ENCODE data around the gene CAMK2D. TPM values are rescaled to one million over a fixed set of nuclear protein-coding genes. Genes with fewer than 3 reads are reported as not detected.

CAMK2D gene
- total RNA-seq, 1 experiment from 2014 or later, result 9.0 TPM

GRCh38 chr4:113657586-113658233 is 103.8 kb downstream of the CAMK2D start:
- Histone ChIP-seq H4K91ac (ENCODE audit: insufficient read length, low read depth, low read length) (no peak overlapping the region), H3K79me2 (ENCODE audit: insufficient read depth, low read length) (no peaks in the 10 kb centered on the region), H3K27ac (ENCODE audit: insufficient read length, low read depth, low read length) (no peak overlapping the region), H2AK5ac (ENCODE audit: insufficient read length, low read length) (no peak overlapping the region), H3K4ac (ENCODE audit: low read depth, low read length) (no peak overlapping the region), H3T11ph (ENCODE audit: low read length) (no peak overlapping the region), H3K27me3 (ENCODE audit: insufficient read depth, low read length) (no peaks in the 10 kb centered on the region), H3K4me1 (ENCODE audit: insufficient read depth, low read length) (peaks cover 9% of the 10 kb centered on the region; the same call in 1 of the 2 replicates), H2BK15ac (ENCODE audit: low read depth, low read length) (no peak overlapping the region), H4K5ac (ENCODE audit: insufficient read length, low read depth, low read length) (no peak overlapping the region), H3K18ac (ENCODE audit: insufficient read length, low read depth, low read length) (no peak overlapping the region), H3K9me3 (ENCODE audit: control insufficient read depth, low read depth, low read length) (no peaks in the 10 kb centered on the region), H3K23ac (ENCODE audit: insufficient read length, low read depth, low read length) (no peak overlapping the region), H3K4me2 (ENCODE audit: insufficient read depth, insufficient read length, low read length) (no peak overlapping the region), H2BK20ac (ENCODE audit: low read depth, low read length, poor library complexity, severe bottlenecking) (no peak overlapping the region), H3K14ac (ENCODE audit: insufficient read depth, low read length) (no peak overlapping the region), H3K56ac (ENCODE audit: insufficient read length, low read depth, low read length) (no peak overlapping the region), H2AFZ (ENCODE audit: low read length) (no peak overlapping the region), H4K20me1 (ENCODE audit: control insufficient read depth, insufficient read depth, insufficient read length) (no peaks in the 10 kb centered on the region), H3K23me2 (ENCODE audit: insufficient read length, low read depth, low read length, poor library complexity, severe bottlenecking) (no peaks in the 10 kb centered on the region), H2BK12ac (ENCODE audit: insufficient read length, low read depth, low read length) (no peak overlapping the region), H4K8ac (replicated peaks; ENCODE audit: insufficient read length, low read depth, low read length) (no peak overlapping the region), H3K79me1 (ENCODE audit: insufficient read depth, low read depth, low read length, poor library complexity, severe bottlenecking) (no peaks in the 10 kb centered on the region), H3K9ac (ENCODE audit: extremely low read depth, insufficient read length, low read length) (no peak overlapping the region), H2BK5ac (ENCODE audit: insufficient read length, low read length) (no peak overlapping the region), H2BK120ac (ENCODE audit: low read depth, low read length, poor library complexity, severe bottlenecking) (no peak overlapping the region)
- no peak overlapping the region for H3K27ac Mint-ChIP-seq
- H3K4me3 Mint-ChIP-seq, result no peak overlapping the region
- no peak for DNase-seq
- no peaks in the 10 kb centered on the region; a peak in 2 of 7 replicates for H3K36me3 Mint-ChIP-seq (ENCODE audit: insufficient read depth in 1 of 3, low read depth in 3 of 3)
- H3K4me1 Mint-ChIP-seq, result peaks cover 10 to 14% of the 10 kb centered on the region in 2 experiments
- H3K27me3 Mint-ChIP-seq (ENCODE audit: low read depth), result no peaks in the 10 kb centered on the region
- H3K9me3 Mint-ChIP-seq, result no peaks in the 10 kb centered on the region
- WGBS (ENCODE audit: extremely low coverage, insufficient read length, low lambda C conversion rate), result no CpG with 5 or more reads among the region's 3 CpGs
- no peak for TF ChIP-seq CTCF (conservative IDR thresholded peaks at IDR 0.05)
